ENCODE data around the gene RRBP1.
"Not testable (repeated sequence)": the region's sequence is repeated elsewhere in the genome, so short reads cannot be mapped to it uniquely, and the experiment has no call there.

The RRBP1 gene

DNA sequence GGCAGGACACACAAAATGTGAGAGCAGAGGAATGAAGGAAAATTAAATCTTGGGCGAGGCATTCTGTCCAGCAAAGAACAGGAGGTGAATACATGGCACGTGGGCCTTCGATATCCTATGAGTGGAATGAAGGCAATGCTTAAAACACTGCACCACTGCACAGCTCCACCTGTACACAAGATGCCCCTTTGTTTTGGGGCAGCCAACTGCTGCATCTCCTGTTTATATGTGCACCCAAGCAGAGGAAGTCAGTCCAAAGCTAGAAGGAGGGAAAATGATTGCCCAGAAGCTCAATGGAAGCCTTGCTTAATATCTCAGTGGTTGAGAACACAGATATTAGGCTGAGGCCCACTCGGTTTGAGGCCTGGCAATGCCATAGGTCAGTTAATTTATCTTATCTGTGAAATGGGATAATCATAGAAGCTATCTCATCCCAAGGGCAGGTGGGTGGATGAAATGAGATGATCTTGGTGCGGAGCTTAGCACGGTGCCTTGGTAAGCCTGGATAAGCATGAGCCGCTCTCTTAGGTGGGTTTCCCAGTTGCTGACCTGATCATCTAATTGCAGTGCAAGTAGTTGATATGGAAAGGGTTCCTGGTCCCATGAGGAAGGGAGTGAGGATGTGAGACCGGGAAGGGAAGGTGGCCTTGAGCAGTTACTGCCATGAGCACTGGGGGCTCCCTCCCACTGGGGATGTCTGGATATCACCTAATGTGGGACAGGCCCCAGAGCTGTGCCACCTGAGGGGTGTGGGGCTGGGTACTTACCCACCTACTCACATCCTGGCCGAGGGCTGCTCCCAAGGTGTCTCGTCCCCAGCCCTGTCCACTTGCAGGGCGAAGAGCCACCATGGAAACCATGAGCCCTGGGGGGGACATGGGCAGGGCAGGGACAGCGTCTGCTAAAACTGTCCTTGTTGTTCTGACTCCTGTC is 27.6 kb upstream of the RRBP1 start:
- DNase-seq (ENCODE audit: low spot score) (no peak), FAIRE-seq (no peak)

DNA sequence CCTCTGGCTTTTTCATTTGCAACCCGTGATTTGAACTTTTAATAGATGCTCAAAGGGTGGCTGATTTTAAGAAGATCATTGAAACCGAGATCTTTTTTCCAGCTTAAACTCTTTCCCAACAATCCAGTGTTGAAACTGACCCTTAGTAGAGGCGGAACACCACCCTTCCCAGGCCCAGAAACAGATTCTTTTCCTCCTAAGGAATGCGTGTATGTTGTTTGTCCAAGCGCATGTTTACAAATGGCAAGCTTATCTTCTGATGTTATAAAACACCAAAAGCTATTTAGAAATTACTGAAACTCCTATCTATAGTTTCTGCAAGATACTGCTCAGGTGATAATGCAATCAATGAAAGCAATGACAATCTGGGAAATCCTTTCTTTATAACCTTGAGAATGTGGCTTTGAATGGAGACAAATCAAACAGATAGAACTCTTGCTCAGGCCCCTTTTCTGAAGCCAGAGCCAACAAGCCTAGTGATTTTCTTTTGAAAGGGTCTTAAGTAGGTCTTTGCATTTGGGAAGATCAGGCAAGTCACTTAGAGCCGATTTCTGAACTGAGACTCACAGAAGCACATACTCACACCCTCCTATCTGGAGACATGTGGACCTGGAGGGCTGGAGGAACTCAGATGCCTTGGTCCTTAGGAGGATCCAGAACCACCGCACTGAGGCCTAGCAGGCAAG is 26.8 kb upstream of the RRBP1 start:
- no peak for FAIRE-seq
- DNase-seq (ENCODE audit: low spot score), result no peak

DNA sequence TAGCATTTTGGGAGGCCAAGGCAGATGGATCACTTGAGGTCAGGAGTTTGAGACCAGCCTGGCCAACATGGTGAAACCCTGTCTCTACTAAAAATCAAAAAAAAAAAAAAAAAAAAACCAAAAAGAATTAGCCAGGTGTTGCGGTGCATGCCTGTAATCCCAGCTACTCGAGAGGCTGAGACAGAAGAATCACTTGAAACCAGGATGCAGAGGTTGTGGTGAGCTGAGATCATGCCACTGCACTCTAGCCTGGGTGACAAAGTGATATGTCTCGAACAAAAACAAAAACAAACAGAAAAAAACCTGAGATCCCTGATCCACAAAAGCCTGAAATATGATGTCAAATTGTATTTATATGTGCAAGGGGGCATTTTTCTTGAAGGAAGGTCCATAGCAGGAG is 25.9 kb upstream of the RRBP1 start:
- not testable (repeated sequence) for DNase-seq (ENCODE audit: low spot score); FAIRE-seq

DNA sequence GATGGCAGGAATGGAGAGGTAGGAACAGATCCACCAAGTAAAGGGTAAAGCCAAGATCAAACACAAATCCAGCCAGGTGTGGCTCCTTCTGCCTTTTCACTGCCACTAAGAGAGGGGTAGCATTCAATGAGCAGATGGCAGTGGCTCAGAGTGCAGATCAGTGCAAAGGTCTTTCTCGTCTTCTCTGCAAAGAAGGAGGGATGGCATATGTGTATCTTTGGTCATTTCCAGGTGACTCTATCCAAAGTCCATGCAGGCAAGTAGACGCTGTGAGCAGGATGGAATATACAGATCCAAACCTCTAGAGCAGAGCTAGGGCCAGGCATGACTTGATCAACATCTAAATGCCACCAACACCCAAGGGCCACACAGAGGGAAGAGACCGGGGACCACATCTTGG is 24.6 kb upstream of the RRBP1 start:
- FAIRE-seq, result no peak
- DNase-seq (ENCODE audit: low spot score), result no peak

DNA sequence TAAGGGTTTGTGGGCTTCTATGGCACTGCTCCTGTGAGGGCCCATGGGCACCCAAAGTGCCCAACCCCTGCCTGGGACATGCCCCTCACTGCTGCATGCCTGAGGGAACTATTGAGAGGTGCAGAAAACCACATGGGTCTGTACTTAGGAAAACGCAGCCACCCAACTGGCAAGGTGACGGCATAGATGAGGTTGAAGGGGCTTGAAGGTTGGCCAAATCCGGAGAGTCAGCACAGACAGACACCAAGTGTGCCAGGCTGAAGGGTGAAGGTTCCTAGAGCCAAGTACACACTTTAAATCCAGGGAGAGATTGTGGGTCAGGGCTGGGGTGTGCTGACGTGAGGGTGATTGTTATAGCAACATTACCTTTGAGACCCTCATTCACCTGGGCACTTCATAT is 23.9 kb upstream of the RRBP1 start:
- FAIRE-seq, result no peak

DNA sequence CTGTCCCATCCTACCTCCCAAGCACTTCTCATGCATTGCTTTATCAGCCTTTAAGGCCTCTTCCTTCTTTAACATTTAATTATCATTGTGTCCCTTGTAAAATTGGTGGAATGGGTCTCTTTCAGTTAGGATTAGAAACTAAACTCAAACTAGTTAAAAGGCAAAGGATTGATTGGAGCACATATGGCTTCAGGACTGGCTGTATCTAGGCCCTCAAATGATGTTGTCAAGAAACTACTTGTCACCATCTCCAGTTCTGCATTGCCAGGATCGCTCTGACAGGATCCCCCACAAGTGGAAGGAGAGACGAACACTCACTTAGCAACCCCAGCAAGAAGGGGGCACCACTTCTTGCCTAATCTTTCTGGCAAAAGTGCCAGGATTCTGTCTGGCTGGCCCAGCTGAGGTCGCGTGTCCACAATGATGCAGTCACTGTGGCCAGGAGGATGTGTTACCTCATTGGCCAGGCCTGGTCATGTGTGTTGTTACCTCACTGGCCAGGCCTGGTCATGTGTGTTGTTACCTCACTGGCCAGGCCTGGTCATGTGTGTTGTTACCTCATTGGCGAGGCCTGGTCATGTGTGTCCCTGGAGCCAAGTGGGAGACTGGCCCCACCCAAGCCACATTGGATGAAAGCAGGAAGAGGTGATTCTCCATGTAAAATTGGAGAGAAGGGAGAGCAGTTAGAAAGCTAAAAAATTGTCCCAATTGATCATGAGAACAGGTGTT is 22.7 kb upstream of the RRBP1 start:
- FAIRE-seq (no peak), DNase-seq (ENCODE audit: low spot score) (no peak)

More for the DNA sequence above, 23.9 kb upstream of the RRBP1 start:
- DNase-seq (ENCODE audit: low spot score), result no peak

DNA sequence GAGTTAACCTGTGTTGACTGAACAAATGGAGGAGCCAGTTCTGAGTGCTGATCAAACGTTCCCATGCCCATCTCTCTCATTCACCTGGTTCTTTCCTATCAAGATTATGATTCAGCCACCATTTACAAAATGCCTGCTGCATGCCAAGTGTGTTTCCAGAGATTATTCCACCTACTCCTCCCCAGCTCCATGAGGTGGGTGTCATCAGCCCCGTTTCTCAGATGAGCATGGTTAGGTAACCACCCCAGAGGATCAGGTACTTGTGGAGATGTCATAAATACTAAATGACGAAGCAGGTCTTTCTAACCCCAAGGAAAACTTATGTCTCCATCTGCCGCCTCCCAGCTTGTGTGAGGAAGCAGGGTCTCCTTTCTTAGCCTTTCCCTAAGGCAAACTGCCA is 19.8 kb upstream of the RRBP1 start:
- DNase-seq (ENCODE audit: low spot score) (no peak), FAIRE-seq (no peak)

DNA sequence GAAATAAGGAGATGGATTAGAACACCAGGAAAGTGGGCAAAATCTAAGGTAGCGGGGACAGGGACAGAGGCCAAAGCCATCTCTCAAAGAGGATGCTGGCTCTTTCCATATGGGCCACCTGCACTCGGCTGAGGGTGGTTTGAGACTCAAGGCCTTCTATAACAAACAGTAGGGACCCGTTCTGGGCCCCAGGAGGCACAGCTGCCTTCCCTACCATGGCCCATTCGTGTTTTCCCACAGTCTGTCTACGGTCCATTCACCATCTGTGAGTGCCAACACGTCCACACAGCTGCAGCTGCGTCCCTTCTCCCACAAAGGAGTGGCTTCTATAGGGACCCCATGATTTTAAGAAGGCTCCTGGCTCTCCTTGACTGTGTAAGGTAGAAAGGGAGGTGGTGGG is 18.6 kb upstream of the RRBP1 start:
- DNase-seq (ENCODE audit: low spot score) (no peak), FAIRE-seq (no peak)

DNA sequence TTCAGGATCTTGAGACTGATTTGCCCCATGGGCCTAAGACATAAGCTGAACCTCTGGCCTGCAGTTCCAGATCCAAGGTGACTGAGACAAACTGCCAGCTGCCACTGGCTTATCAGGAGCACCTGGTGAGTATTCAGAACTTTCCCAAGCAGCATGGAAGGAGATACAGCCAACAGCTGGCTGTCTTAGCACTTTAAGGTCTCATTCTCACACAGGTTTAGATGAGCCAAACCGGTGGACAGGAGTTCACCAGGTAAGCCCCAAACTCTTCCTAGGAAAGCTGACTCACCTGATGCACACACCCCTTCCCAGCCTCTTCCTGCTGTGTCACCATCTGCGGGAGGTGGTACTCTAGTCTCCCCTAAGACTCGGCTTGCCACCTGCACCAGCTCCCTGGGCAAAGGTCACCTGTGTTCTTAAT is 17.9 kb upstream of the RRBP1 start, which contains the start of gene BANF2:
Gene BANF2 (plus strand): TSS at position 36 of the 421 bp plus-strand sequence. CDS start 25,060 bp downstream, outside the sequence.
- FAIRE-seq (no peak), DNase-seq (ENCODE audit: low spot score) (no peak)

DNA sequence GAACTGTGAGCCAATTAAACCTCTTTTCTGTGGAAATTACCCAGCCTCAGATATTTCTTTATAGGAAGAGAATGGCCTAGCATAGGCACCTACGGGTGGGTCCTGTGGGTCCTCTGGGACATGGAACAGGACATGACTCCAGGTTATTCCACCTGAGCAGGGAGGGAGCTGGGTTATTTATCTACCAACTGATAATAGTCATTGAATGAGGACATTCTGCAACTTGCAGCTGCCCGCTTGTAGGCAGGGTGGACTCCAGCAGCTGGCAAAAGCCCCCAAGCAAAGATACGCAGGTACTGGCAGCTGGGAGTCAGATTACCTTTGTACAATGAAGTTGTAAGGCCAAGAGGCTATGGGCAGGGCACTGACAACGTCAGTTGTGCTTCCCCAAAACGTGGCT is 16.3 kb upstream of the RRBP1 start:
- DNase-seq (ENCODE audit: low spot score) (no peak), FAIRE-seq (no peak)

DNA sequence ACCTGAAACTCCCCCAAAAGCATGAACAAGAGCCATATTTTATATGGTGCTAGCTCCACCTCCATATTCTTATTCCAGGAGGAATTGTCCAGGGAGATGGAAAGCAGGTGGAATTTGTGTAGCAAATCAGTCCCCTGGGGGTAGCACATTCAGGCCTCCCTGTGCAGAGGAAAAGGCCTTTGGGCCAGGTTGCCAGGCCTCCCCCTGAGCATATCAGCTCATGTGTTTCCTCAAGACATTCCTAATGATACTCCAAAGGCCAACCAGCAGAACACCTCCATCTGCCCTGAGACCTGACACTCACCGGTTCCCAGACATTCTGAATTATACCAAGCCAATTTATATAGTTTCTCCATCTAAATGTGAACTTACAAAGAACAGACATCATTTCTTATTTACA is 15.1 kb upstream of the RRBP1 start:
- FAIRE-seq (no peak), DNase-seq (ENCODE audit: low spot score) (no peak)

DNA sequence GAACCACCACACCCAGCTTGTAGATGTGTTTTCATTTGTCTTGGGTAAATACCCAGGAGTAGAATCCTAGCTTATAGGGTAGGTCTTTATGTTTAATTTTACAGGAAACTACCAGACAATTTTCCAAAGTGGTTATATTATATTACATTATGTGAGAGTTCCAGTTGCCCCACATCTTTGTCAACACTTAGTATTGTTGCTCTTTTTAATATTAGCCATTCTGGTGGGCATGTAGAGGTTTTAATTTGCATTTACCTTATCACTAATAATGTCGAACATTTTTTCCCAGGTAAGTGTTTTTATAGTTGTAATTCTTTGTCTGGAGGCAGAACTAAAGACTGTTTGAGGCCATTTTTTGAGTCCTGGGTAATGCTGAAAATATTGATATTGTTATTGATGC is 14.2 kb upstream of the RRBP1 start:
- no peak for FAIRE-seq
- DNase-seq (ENCODE audit: low spot score), result no peak

DNA sequence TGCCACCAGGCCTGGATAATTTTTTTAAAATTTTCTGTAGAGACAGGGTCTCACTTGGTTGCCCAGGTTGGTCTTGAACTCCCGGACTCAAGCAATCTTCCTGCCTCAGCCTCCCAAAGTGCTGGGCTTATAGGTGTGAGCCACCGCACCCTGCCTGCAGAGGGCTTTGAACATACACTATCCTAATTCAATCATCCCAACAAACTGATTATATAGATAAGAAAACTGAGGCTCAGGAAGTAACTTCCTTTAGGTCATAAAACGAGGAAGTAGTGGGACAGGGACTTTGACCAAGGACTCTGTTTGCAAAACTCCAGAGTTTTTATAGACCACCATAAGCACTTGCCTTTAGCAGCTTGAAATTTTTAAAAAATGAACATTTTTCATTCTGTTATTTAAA is 12.7 kb upstream of the RRBP1 start:
- DNase-seq (ENCODE audit: low spot score) (no peak), FAIRE-seq (no peak)

DNA sequence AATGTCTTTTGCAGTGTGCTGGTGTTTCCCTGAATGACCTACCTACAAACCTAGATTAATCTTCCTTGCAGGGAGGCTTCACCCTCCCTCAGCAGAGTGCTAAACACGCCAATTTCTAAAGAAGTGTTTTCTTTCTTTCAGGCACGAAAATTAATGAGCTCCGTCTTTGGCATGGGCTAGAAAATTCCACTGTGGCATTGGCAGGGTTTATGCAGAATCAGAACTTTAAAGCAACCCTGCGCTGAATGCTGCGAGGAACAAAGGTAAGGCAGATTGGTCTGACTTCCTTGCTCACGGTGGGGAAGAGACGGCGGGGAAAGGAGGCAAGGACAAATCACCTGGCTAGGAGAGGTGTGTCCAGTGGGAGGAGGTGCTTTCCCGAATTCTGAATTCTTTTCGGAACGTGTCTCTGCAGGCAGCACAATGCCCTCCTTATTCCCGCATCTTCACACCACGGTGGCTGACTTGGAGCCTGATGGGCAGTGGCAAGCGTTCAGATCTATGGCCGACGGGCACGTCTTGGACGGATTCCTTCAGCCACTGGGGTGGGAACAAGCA is 11.5 kb upstream of the RRBP1 start:
- FAIRE-seq, result no peak

DNA sequence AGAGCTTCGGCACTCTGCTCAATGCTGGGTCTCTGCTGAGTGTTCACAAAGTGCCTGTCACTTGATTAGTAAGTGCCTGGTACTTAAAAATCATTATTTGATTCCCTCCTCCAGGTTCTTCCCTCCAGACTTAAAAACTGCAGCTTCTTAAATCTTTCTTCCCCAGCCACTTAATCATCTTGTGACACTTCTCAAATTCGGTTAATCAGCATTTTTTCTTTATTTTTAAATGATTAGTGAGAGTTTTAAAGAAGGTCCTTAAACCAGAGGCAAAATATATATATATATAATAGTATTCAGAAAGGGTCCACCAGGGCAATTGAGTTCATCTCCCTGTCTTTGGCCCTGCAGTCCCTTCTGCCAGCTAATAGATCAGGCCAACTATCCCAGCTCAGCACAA is 9.7 kb upstream of the RRBP1 start:
- FAIRE-seq, result no peak

More for the DNA sequence above, 11.5 kb upstream of the RRBP1 start:
- no peak for DNase-seq (ENCODE audit: low spot score)

DNA sequence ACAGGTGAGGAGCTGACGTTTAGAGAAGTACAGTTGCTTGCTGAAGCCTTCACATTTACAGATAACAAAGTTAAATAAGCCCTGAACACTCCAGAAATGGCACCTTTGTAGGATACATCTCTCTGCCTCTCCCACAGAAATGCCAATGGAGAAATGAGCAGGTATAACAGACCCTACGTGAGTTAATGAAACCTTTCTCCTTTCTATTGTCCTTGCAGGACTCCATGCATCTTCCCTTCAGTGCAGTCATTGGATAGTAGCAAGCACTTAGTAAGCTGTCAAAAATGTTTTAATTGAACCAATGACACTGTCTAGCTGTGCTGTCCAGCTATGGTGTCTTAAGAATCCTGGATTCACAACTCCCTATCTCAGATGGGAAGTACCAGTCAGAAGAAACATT is 8.1 kb upstream of the RRBP1 start:
- DNase-seq (ENCODE audit: low spot score) (no peak), FAIRE-seq (no peak)

More for the DNA sequence above, 9.7 kb upstream of the RRBP1 start:
- no peak for DNase-seq (ENCODE audit: low spot score)

DNA sequence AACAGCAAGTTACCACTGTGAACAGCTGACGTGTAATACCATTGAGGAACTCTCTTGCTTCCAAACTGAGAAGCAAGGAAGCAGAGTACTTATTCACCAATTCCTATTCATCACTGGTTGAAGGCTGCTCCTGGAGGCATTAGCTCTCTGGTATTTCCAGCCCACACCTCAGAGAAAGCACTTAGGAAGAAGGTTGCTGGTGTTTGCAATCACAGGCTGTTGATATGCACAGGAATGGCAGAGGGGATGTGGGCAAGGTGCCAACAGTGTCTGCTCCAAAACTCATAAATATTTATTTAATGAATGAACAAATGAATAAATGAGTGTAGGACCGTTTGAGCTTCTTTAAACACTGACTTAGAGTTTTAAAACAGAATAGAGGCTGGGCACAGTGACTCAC is 6.9 kb upstream of the RRBP1 start:
- DNase-seq (ENCODE audit: low spot score), result no peak
- FAIRE-seq, result no peak

DNA sequence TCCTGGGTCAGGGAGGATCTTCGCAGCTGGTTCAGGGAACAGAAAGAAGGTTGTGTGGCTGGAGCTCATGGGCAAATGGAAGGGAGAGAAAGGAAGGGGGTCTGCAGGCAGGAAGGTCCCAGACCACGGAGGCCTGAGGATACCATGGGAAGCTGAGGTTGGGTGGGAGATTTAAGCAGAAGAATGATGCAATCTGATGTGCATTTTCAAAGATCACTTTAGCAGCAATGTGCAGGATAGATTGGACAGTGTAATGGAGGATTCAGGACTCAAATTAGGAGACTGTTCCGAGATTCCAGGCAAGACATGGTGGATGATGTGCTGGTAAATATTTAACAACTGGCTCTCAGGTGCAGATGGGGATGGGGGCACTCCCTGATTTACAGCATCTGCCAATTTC is 5.8 kb upstream of the RRBP1 start:
- no peak for FAIRE-seq
- no peak for DNase-seq (ENCODE audit: low spot score)

DNA sequence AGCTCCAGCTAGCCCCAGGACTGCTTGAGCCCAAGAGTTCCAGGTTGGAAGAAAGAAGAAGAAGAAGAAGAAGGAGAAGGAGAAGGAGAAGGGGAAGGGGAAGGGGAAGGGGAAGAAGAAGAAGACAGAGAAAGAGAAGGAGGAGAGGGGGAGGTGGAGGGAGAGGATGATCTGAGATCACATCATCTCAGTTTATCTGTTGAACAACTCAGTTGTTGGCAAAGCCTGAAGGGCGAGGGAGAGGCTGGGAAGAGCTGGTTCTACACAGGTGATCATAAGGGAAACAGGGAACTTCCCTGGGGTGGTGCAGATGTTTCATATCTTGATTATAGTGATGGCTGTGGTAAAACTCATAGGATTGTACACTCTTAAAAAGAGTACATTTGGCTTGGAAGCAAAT is 3.1 kb upstream of the RRBP1 start:
- DNase-seq (ENCODE audit: low spot score) (no peak), FAIRE-seq (no peak)

DNA sequence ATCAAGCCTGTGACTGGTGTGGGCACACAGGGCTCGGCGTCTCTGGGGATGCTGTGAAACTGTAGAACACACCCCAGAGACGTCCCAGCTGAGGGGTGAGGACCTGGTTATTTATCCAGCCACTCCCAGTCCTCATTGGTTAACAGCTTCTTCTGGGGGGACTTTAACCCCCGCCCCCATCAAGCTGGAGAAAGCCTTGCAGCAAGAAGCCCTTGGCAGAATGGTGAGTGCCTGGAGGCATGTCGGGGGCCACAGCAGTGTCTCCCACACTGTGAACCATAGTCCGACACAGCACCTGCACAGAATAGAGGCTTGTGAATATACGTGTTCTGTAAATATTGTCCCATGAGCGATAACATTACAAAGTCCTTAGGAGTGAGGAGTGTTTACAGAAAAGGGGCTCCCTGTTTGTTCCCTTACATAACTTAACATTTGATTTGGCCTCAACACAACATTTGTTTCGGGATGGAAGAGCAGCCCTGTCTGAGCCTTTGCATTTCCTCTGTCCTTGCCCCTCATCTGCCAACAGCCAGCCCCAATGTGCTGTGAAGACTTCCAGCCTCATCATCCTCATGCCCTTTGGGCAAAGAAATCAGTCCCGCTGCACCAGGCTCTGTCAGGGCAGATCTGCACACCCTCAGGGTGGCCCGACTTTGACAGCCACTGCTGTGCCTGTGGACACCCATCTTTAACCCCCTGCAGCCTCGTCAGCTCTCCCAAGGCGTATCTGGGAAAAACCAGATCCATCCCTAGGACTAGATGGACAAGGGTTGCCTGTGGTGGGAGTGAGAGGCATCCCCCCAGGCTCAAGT is 2.2 kb upstream of the RRBP1 start:
- no peak for FAIRE-seq
- DNase-seq (ENCODE audit: low spot score), result no peak
